Vagina (tissue), 2 donors: ENCODE measurements around the gene CPZ.

Experiments used
- CTCF ChIP-seq, 3 experiments: fragments of 450-650 bp in 2 of 3; fragments of 200-600 bp in 1 of 3; sonication (generic) in 1 of 3; IDR thresholded peaks; one replicate each; pipeline ENCODE4 v1.5.1; 2017 to 2019; ENCODE audit warnings: antibody characterized with exemption in 3 of 3, mild to moderate bottlenecking in 2 of 3, moderate library complexity in 2 of 3
- POLR2A ChIP-seq, 2 donors: fragments of 450-650 bp; IDR thresholded peaks; one replicate each; pipeline ENCODE4 v1.6.1; 2017; ENCODE audit warnings: antibody characterized with exemption in 2 of 2, mild to moderate bottlenecking in 2 of 2, moderate library complexity in 2 of 2

- TF ChIP-seq CTCF (IDR thresholded peaks at IDR 0.05) (no peak), POLR2A (IDR thresholded peaks at IDR 0.05) (no peak)
Observed at GRCh38 chr4:8603931-8604330, 11.4 kb downstream of the CPZ start.
